ENCODE measurements around the gene CNTRL. TPM values are rescaled to one million over a fixed set of nuclear protein-coding genes. Genes with fewer than 3 reads are reported as not detected.

The CNTRL gene
- total RNA-seq, 4 donors from 2014 or later, result 20.0 to 30.2 (median 27.4) TPM

GRCh38 chr9:121156263-121156731, 81.5 kb downstream of the CNTRL start:
- no peak for TF ChIP-seq CTCF (IDR thresholded peaks at IDR 0.05; ENCODE audit: low read depth)

GRCh38 chr9:121157939-121158338, 83.2 kb downstream of the CNTRL start:
- no peak for TF ChIP-seq CTCF (IDR thresholded peaks at IDR 0.05; ENCODE audit: low read depth)

- no peak for TF ChIP-seq CTCF (IDR thresholded peaks at IDR 0.05; ENCODE audit: low read depth)
Measured at GRCh38 chr9:121160025-121160424, 85.3 kb downstream of the CNTRL start.

- no peak for TF ChIP-seq CTCF (IDR thresholded peaks at IDR 0.05; ENCODE audit: low read depth)
Measured at GRCh38 chr9:121168052-121168451, 93.3 kb downstream of the CNTRL start.

- no peak for TF ChIP-seq CTCF (IDR thresholded peaks at IDR 0.05; ENCODE audit: low read depth)
Measured at GRCh38 chr9:121169094-121169601, 94.4 kb downstream of the CNTRL start.

- TF ChIP-seq CTCF (IDR thresholded peaks at IDR 0.05; ENCODE audit: low read depth), result no peak
Measured at GRCh38 chr9:121171236-121171635, 96.5 kb downstream of the CNTRL start.

- TF ChIP-seq CTCF (IDR thresholded peaks at IDR 0.05; ENCODE audit: low read depth), result no peak
Measured at GRCh38 chr9:121172726-121173487, 98.2 kb downstream of the CNTRL start.

All from subcutaneous adipose tissue (tissue), 4 donors.